Measurements from ENCODE around the gene DCN.

The DCN gene

DNA sequence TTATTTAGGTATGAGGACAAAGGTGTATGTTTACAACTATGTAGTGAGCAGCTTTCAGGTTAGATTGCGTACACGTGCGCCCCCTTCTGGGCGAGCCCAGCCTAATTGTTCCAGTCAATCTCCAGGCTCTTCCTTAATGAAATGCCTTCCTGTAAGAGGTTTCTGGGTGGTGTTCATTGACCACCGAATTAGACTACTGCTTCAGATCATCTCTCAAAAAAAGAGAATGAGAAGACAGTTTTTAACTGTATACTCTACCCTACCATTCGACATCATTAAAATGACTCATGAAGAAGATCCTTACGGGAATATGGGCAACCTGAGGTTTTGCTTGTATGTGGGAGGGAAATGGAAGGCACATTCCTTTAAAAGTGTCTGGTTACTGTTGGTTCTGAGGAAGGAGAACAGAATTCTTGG is 73.5 kb downstream of the DCN start:
- H3K4me3 ChIP-seq (ENCODE audit: low read depth, low read length, poor library complexity, severe bottlenecking), result no peak overlapping the region

DNA sequence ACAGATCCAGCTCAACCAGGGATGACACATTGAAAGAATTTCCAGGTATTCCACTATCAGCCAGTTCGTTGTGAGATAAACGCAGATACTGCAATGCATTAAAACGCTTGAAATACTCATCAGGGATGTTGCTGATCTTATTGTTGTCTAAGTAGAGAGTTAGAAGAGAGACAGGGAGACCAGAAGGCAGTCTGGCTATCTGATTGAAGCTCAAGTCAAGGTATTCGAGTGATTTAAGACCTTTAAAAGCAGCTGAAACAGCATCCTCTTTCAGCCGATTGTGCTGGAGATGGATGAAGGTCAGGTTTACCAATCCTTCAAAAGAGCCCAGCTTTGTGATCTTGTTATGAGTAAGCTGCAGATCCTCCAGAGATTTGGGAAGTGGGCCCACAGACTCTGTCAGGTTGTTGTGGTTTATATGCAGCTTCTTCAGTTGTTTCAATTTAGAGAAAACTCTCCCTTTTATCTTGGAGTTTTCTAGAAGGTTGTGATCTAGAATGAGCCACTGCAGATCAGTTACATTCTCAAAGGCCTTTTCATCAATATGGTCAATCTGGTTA is 74.3 kb downstream of the DCN start:
- no peaks in the 10 kb centered on the region for H4K20me1 ChIP-seq (ENCODE audit: insufficient read depth, low read length)
- H3K27ac ChIP-seq (ENCODE audit: low read depth, low read length, poor library complexity, severe bottlenecking), result no peak overlapping the region
- H3K4me1 ChIP-seq (ENCODE audit: insufficient read depth, low read length, severe bottlenecking), result no peaks in the 10 kb centered on the region
- H3K79me2 ChIP-seq (ENCODE audit: insufficient read depth, low read length), result no peaks in the 10 kb centered on the region
- no peak overlapping the region for H2AFZ ChIP-seq (ENCODE audit: low read length)
- H3K4me2 ChIP-seq (ENCODE audit: low read length), result no peak overlapping the region
- H3K9me3 ChIP-seq (ENCODE audit: low read length), result no peaks in the 10 kb centered on the region
- no peaks in the 10 kb centered on the region for H3K9me2 ChIP-seq (ENCODE audit: low read depth, low read length)
- no peaks in the 10 kb centered on the region for H3K27me3 ChIP-seq (ENCODE audit: insufficient read depth, low read length)
- no peak for TF ChIP-seq EZH2 (IDR thresholded peaks at IDR 0.05; ENCODE audit: borderline replicate concordance, low read length)
- TF ChIP-seq, protein P1, sequence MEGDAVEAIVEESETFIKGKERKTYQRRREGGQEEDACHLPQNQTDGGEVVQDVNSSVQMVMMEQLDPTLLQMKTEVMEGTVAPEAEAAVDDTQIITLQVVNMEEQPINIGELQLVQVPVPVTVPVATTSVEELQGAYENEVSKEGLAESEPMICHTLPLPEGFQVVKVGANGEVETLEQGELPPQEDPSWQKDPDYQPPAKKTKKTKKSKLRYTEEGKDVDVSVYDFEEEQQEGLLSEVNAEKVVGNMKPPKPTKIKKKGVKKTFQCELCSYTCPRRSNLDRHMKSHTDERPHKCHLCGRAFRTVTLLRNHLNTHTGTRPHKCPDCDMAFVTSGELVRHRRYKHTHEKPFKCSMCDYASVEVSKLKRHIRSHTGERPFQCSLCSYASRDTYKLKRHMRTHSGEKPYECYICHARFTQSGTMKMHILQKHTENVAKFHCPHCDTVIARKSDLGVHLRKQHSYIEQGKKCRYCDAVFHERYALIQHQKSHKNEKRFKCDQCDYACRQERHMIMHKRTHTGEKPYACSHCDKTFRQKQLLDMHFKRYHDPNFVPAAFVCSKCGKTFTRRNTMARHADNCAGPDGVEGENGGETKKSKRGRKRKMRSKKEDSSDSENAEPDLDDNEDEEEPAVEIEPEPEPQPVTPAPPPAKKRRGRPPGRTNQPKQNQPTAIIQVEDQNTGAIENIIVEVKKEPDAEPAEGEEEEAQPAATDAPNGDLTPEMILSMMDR (IDR thresholded peaks at IDR 0.05; ENCODE audit: low read length), result no peak
- no peaks in the 10 kb centered on the region for H3F3A ChIP-seq (ENCODE audit: insufficient read depth, low read length)
- H3K9ac ChIP-seq (ENCODE audit: low read length), result no peak overlapping the region
- no peak overlapping the region for H3K4me3 ChIP-seq (ENCODE audit: low read depth, low read length, poor library complexity, severe bottlenecking)
- H3K36me3 ChIP-seq (ENCODE audit: insufficient read depth, low read length), result no peaks in the 10 kb centered on the region

More for the DNA sequence above, 73.5 kb downstream of the DCN start:
- H3K4me2 ChIP-seq (ENCODE audit: low read length), result no peak overlapping the region
- no peak for TF ChIP-seq EZH2 (IDR thresholded peaks at IDR 0.05; ENCODE audit: borderline replicate concordance, low read length)
- TF ChIP-seq, protein P1 (IDR thresholded peaks at IDR 0.05; ENCODE audit: low read length), result peak; percentile 86
- no peak overlapping the region for H3K27ac ChIP-seq (ENCODE audit: low read depth, low read length, poor library complexity, severe bottlenecking)
- H3K79me2 ChIP-seq (ENCODE audit: insufficient read depth, low read length), result no peaks in the 10 kb centered on the region
- no peaks in the 10 kb centered on the region for H3K9me2 ChIP-seq (ENCODE audit: low read depth, low read length)
- no peak overlapping the region for H2AFZ ChIP-seq (ENCODE audit: low read length)
- no peaks in the 10 kb centered on the region for H3K27me3 ChIP-seq (ENCODE audit: insufficient read depth, low read length)
- no peaks in the 10 kb centered on the region for H3K9me3 ChIP-seq (ENCODE audit: low read length)
- no peaks in the 10 kb centered on the region for H3K36me3 ChIP-seq (ENCODE audit: insufficient read depth, low read length)
- no peaks in the 10 kb centered on the region for H3K4me1 ChIP-seq (ENCODE audit: insufficient read depth, low read length, severe bottlenecking)
- no peaks in the 10 kb centered on the region for H4K20me1 ChIP-seq (ENCODE audit: insufficient read depth, low read length)
- no peaks in the 10 kb centered on the region for H3F3A ChIP-seq (ENCODE audit: insufficient read depth, low read length)
- H3K9ac ChIP-seq (ENCODE audit: low read length), result no peak overlapping the region

- H3K9me3 ChIP-seq (ENCODE audit: low read length), result no peaks in the 10 kb centered on the region
Observed at GRCh38 chr12:91106283-91106682, 76.3 kb downstream of the DCN start.

GRCh38 chr12:91105807-91106206 is 76.8 kb downstream of the DCN start:
- no peaks in the 10 kb centered on the region for H4K20me1 ChIP-seq (ENCODE audit: insufficient read depth, low read length)
- no peak overlapping the region for H3K9ac ChIP-seq (ENCODE audit: low read length)
- H3K4me2 ChIP-seq (ENCODE audit: low read length), result no peak overlapping the region
- no peaks in the 10 kb centered on the region for H3K36me3 ChIP-seq (ENCODE audit: insufficient read depth, low read length)
- TF ChIP-seq, protein P1 (IDR thresholded peaks at IDR 0.05; ENCODE audit: low read length), result no peak
- H3K79me2 ChIP-seq (ENCODE audit: insufficient read depth, low read length), result no peaks in the 10 kb centered on the region
- no peaks in the 10 kb centered on the region for H3K9me3 ChIP-seq (ENCODE audit: low read length)
- no peaks in the 10 kb centered on the region for H3F3A ChIP-seq (ENCODE audit: insufficient read depth, low read length)
- H3K27me3 ChIP-seq (ENCODE audit: insufficient read depth, low read length), result no peaks in the 10 kb centered on the region
- no peak overlapping the region for H3K4me3 ChIP-seq (ENCODE audit: low read depth, low read length, poor library complexity, severe bottlenecking)
- H3K4me1 ChIP-seq (ENCODE audit: insufficient read depth, low read length, severe bottlenecking), result no peaks in the 10 kb centered on the region
- no peak overlapping the region for H3K27ac ChIP-seq (ENCODE audit: low read depth, low read length, poor library complexity, severe bottlenecking)
- no peaks in the 10 kb centered on the region for H3K9me2 ChIP-seq (ENCODE audit: low read depth, low read length)
- no peak overlapping the region for H2AFZ ChIP-seq (ENCODE audit: low read length)

More at GRCh38 chr12:91106283-91106682, 76.3 kb downstream of the DCN start:
- Histone ChIP-seq H3F3A (ENCODE audit: insufficient read depth, low read length) (no peaks in the 10 kb centered on the region), H3K27ac (ENCODE audit: low read depth, low read length, poor library complexity, severe bottlenecking) (no peak overlapping the region), H3K79me2 (ENCODE audit: insufficient read depth, low read length) (no peaks in the 10 kb centered on the region), H3K4me3 (ENCODE audit: low read depth, low read length, poor library complexity, severe bottlenecking) (no peak overlapping the region), H3K27me3 (ENCODE audit: insufficient read depth, low read length) (no peaks in the 10 kb centered on the region), H3K9ac (ENCODE audit: low read length) (no peak overlapping the region), H3K4me2 (ENCODE audit: low read length) (no peak overlapping the region), H3K9me2 (ENCODE audit: low read depth, low read length) (no peaks in the 10 kb centered on the region), H3K4me1 (ENCODE audit: insufficient read depth, low read length, severe bottlenecking) (no peaks in the 10 kb centered on the region), H4K20me1 (ENCODE audit: insufficient read depth, low read length) (no peaks in the 10 kb centered on the region), H3K36me3 (ENCODE audit: insufficient read depth, low read length) (no peaks in the 10 kb centered on the region), H2AFZ (ENCODE audit: low read length) (no peak overlapping the region)
- no peak for TF ChIP-seq EZH2 (IDR thresholded peaks at IDR 0.05; ENCODE audit: borderline replicate concordance, low read length)
